ENCODE results near the gene STYK1.

DNA sequence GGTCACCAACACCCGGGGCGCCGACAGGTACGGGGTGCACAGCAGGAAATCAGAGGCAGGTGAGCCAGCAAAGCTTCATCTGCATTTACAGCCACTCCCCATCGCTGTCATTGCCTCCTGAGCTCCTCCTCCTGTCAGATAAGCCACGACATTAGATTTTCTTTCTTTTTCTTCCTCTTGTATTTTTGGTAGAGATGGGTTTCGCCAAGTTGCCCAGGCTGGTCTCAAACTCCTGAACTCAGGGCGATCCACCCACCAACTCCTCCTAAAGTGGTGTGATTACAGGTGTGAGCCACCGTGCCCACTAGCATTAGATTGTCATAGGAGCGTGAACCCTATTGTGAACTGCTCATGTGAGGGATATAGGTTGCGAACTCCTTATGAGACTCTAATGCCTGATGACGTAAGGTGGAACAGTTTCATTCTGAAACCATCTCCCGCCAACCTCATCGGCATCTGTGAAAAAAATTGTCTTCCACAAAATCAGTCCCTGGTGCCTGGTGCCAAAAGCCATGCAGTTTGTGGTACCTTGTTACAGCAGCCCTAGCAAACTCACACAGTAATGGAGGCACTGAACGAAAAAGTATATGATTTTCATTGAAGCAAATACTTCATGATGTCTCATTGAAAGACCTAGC lies 1.5 kb downstream of the STYK1 start:
- TF ChIP-seq, protein P1, sequence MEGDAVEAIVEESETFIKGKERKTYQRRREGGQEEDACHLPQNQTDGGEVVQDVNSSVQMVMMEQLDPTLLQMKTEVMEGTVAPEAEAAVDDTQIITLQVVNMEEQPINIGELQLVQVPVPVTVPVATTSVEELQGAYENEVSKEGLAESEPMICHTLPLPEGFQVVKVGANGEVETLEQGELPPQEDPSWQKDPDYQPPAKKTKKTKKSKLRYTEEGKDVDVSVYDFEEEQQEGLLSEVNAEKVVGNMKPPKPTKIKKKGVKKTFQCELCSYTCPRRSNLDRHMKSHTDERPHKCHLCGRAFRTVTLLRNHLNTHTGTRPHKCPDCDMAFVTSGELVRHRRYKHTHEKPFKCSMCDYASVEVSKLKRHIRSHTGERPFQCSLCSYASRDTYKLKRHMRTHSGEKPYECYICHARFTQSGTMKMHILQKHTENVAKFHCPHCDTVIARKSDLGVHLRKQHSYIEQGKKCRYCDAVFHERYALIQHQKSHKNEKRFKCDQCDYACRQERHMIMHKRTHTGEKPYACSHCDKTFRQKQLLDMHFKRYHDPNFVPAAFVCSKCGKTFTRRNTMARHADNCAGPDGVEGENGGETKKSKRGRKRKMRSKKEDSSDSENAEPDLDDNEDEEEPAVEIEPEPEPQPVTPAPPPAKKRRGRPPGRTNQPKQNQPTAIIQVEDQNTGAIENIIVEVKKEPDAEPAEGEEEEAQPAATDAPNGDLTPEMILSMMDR (IDR thresholded peaks at IDR 0.05), result no peak
- no peak for TF ChIP-seq POLR2A (IDR thresholded peaks at IDR 0.05)
